Naive thymus-derived CD4-positive, alpha-beta T cell (primary cell): Measurements from ENCODE around the gene ATP8A1. TPM values are rescaled to one million over a fixed set of nuclear protein-coding genes. Genes with fewer than 3 reads are reported as not detected.

Experiments used
- ATAC-seq: fragments of 150-1000 bp; cut with Tn5 transposase; 2 replicates; pipeline ENCODE4 v1.10.0; 2021; ENCODE audit warnings: mild to moderate bottlenecking, moderate library complexity
- CTCF ChIA-PET: fragments of 350-600 bp; sonication (Branson Sonifier 250); formaldehyde crosslinking; loops from one replicate; lab custom pipeline; 2021; ENCODE audit warnings: antibody characterized with exemption; lab: Charles Lee
- POLR2A ChIA-PET: fragments of 350-600 bp; sonication (Branson Sonifier 250); formaldehyde crosslinking; loops from one replicate; lab custom pipeline; 2021; ENCODE audit warnings: antibody characterized with exemption, inconsistent platforms; lab: Charles Lee
- DNase-seq, 9 donors: peaks; one replicate each; pipeline versions ENCODE4 v3.0.0 to v3.0.0-alpha.2; 2020 to 2022; ENCODE audit warnings: mixed read lengths in 1 of 9
- H3K27ac ChIP-seq: one replicate; pipeline ENCODE4 v1.7.0; 2013; ENCODE audit warnings: mild to moderate bottlenecking, low read depth, low read length, moderate library complexity
- H3K27me3 ChIP-seq, 2 donors: one replicate each; pipeline ENCODE4 v1.7.0; 2013; ENCODE audit warnings: low read length in 2 of 2, mild to moderate bottlenecking in 2 of 2, moderate library complexity in 2 of 2; ENCODE audit not compliant: control insufficient read depth in 2 of 2, insufficient read depth in 2 of 2
- H3K36me3 ChIP-seq, 3 experiments: 1 replicate in 2 of 3; 2 replicates in 1 of 3; pipeline ENCODE4 v1.7.0; 2013; ENCODE audit warnings: low read length in 3 of 3, mild to moderate bottlenecking in 3 of 3, moderate library complexity in 1 of 3; ENCODE audit not compliant: insufficient read depth in 3 of 3, control insufficient read depth in 2 of 3
- H3K4me1 ChIP-seq, 2 donors: one replicate each; pipeline ENCODE4 v1.7.0; 2013; ENCODE audit warnings: low read length in 2 of 2, mild to moderate bottlenecking in 2 of 2, moderate library complexity in 1 of 2; ENCODE audit not compliant: control insufficient read depth in 2 of 2, insufficient read depth in 2 of 2
- H3K4me3 ChIP-seq: 2 replicates; pipeline ENCODE4 v1.7.0; 2013; ENCODE audit warnings: mild to moderate bottlenecking, low read length
- H3K9me3 ChIP-seq, 3 experiments: 1 replicate in 2 of 3; 2 replicates in 1 of 3; pipeline ENCODE4 v1.7.0; 2013; ENCODE audit warnings: low read length in 3 of 3; ENCODE audit not compliant: control insufficient read depth in 2 of 3
- H3K27ac Mint-ChIP-seq, 9 donors: one replicate each; pipeline ENCODE4 v1.8.0; 2020 to 2022; ENCODE audit warnings: mixed read lengths in 9 of 9, mild to moderate bottlenecking in 8 of 9, moderate library complexity in 5 of 9, inconsistent platforms in 2 of 9
- H3K27me3 Mint-ChIP-seq, 5 donors: one replicate each; pipeline ENCODE4 v1.8.0; 2021 to 2022; ENCODE audit warnings: mixed read lengths in 5 of 5, mild to moderate bottlenecking in 1 of 5
- H3K36me3 Mint-ChIP-seq, 5 donors: one replicate each; pipeline ENCODE4 v1.8.0; 2020 to 2022; ENCODE audit warnings: mixed read lengths in 5 of 5, mild to moderate bottlenecking in 3 of 5, inconsistent platforms in 1 of 5
- H3K4me1 Mint-ChIP-seq, 7 donors: one replicate each; pipeline ENCODE4 v1.8.0; 2020 to 2022; ENCODE audit warnings: mixed read lengths in 7 of 7, mild to moderate bottlenecking in 3 of 7, inconsistent platforms in 1 of 7
- H3K4me3 Mint-ChIP-seq, 10 donors: one replicate each; pipeline ENCODE4 v1.8.0; 2020 to 2022; ENCODE audit warnings: mild to moderate bottlenecking in 10 of 10, mixed read lengths in 10 of 10, moderate library complexity in 6 of 10, inconsistent platforms in 2 of 10
- H3K9me3 Mint-ChIP-seq, 11 donors: one replicate each; pipeline ENCODE4 v1.8.0; 2020 to 2022; ENCODE audit warnings: mixed read lengths in 11 of 11, mild to moderate bottlenecking in 4 of 11, inconsistent platforms in 1 of 11, moderate library complexity in 1 of 11
- intact Hi-C, 2 donors: fragments of 100-400 bp; cut with micrococcal nuclease; formaldehyde crosslinking; loops; one replicate each; pipeline ENCODE4 v1.15.1; 2023
- polyA plus RNA-seq, 2 donors: library from polyadenylated mRNA; unstranded; fragments of 300-500 nt; fragmentation: Illumina TruSeq; gene quantifications; one replicate each; pipeline ENCODE4 v1.2.3, GENCODE V29; 2021
- total RNA-seq, 6 experiments: library from RNA in 5 of 6; stranded (reverse) in 5 of 6; gene quantifications; 1 replicate in 5 of 6; 2 replicates in 1 of 6; pipeline ENCODE4 v1.2.3 and lab custom pipeline; 2021 to 2026

Gene ATP8A1
- total and polyA plus RNA-seq, 7 experiments from 2014 or later, result 8.8 to 66.8 (median 48.5) TPM

- Mint-ChIP-seq H3K27ac (no peak overlapping the region), H3K4me1 (peaks cover 4 to 31% (median 14%) of the 10 kb centered on the region in 7 donors), H3K36me3 (peaks cover 8 to 57% (median 44%) of the 10 kb centered on the region in 5 donors), H3K27me3 (no peaks in the 10 kb centered on the region), H3K4me3 (no peak overlapping the region), H3K9me3 (peaks cover 0 to 10% (median 0%) of the 10 kb centered on the region in 11 donors)
- ATAC-seq (no peak), DNase-seq (no peak)
- peaks cover 0 to 7% (median 0%) of the 10 kb centered on the region in 3 experiments for H3K36me3 ChIP-seq
- POLR2A ChIA-PET, result no interaction called here
- H3K27me3 ChIP-seq, result no peaks in the 10 kb centered on the region
- H3K27ac ChIP-seq, result no peak overlapping the region
- no peaks in the 10 kb centered on the region for H3K4me1 ChIP-seq
- intact Hi-C loops, result no loop called here
- no peak overlapping the region for H3K4me3 ChIP-seq
- H3K9me3 ChIP-seq, result no peaks in the 10 kb centered on the region
- CTCF ChIA-PET, result no interaction called here
Measured at GRCh38 chr4:42541647-42542046, 115.3 kb downstream of the ATP8A1 start.

- H3K36me3 ChIP-seq, result peaks cover 0 to 21% (median 0%) of the 10 kb centered on the region in 3 experiments
- intact Hi-C loops, result no loop called here
- CTCF ChIA-PET, result interaction anchor here (0.7 kb wide), 1 partner anchor 14 kb away, joined by 3 read pairs; no protein-coding TSS in a partner anchor
- Mint-ChIP-seq H3K27me3 (no peaks in the 10 kb centered on the region), H3K9me3 (peaks cover 0 to 4% (median 0%) of the 10 kb centered on the region in 11 donors), H3K36me3 (peaks cover 18 to 92% (median 67%) of the 10 kb centered on the region in 5 donors), H3K4me3 (no peak overlapping the region), H3K4me1 (peaks cover 7 to 27% (median 18%) of the 10 kb centered on the region in 7 donors), H3K27ac (peak overlapping the region in 2 of 9 donors; percentile 30 to 73)
- H3K4me3 ChIP-seq, result no peak overlapping the region
- H3K9me3 ChIP-seq, result no peaks in the 10 kb centered on the region
- H3K27ac ChIP-seq, result no peak overlapping the region
- POLR2A ChIA-PET, result no interaction called here
- DNase-seq (no peak), ATAC-seq (no peak)
- H3K27me3 ChIP-seq, result no peaks in the 10 kb centered on the region
- H3K4me1 ChIP-seq, result no peaks in the 10 kb centered on the region
Measured at GRCh38 chr4:42533042-42533441, 123.9 kb downstream of the ATP8A1 start.

DNA sequence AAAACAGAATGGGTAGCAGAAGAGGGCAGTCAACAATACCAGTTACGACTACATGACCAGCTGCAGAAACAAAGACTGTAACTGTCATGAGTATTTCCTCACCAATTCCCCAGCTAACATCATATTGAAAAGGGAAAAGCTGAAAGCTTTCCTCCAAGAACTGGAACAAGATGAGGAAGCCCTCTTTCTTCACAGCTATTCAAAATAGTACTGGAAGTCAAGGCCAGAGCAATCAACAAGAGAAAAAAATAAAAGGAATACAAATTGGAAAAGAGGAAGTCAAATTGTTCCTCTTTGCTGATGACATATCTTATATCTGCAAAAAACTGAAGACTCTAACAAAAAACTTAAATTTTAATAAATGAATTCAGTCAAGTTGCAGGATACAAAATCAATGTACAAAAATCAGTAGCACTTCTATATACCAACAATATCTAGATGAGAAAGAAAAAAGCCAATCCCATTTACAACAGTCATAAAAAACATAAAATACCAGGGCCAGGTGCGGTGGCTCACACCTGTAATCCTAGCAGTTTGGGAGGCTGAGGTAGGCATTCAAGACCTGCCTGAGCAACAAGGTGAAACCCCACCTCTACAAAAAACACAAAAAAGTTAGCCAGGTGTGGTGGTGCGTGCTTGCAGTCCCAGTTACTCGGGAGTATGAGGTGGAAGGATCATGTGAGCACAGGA lies 125.4 kb downstream of the ATP8A1 start:
- Histone ChIP-seq H3K36me3 (peaks cover 0 to 25% (median 0%) of the 10 kb centered on the region in 3 experiments), H3K4me1 (no peaks in the 10 kb centered on the region), H3K27me3 (no peaks in the 10 kb centered on the region), H3K4me3 (no peak overlapping the region), H3K9me3 (no peaks in the 10 kb centered on the region), H3K27ac (no peak overlapping the region)
- intact Hi-C loops, result no loop called here
- CTCF ChIA-PET, result no interaction called here
- Mint-ChIP-seq H3K4me1 (peaks cover 0 to 13% (median 8%) of the 10 kb centered on the region in 7 donors), H3K4me3 (no peak overlapping the region), H3K36me3 (peaks cover 17 to 87% (median 58%) of the 10 kb centered on the region in 5 donors), H3K27ac (no peak overlapping the region), H3K27me3 (no peaks in the 10 kb centered on the region), H3K9me3 (peaks cover 0 to 4% (median 0%) of the 10 kb centered on the region in 11 donors)
- DNase-seq (no peak), ATAC-seq (no peak)
- POLR2A ChIA-PET, result no interaction called here

DNA sequence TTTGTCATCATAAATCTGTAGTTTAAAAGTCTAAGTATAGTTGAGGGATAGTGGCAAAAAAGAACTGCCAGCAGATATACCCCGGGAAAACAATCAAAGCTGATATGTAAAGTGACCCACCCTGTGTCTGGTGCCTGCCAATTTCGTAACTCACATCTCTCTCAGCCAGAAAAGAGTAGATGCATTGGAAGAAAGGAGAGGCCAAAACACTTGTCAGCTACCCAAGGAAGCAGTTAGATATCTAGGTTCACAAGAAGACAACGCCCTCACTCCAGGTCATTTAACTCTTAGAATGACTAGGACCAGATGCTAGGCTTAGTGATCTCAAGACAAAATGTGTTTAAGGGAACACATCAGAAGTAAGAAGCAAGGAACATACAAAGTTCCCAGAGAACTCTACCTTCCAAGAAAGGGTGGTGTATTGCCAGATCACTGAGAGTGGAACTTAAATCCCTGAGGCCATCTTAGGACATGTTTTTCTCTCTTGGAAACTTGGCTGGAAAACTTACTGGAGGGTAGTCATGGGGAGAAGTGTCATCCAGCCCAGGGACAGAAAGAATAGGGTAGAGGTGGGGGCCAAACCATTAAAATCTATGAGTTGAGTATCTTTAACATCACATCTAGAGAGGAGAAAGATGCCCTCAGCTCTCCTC lies 133.7 kb downstream of the ATP8A1 start:
- DNase-seq, result no peak
- no peaks in the 10 kb centered on the region for H3K4me1 ChIP-seq
- no peaks in the 10 kb centered on the region for H3K9me3 ChIP-seq
- no peak overlapping the region for H3K27ac ChIP-seq
- no peak overlapping the region for H3K4me3 ChIP-seq
- no peak for ATAC-seq
- peaks cover 4 to 30% (median 26%) of the 10 kb centered on the region in 3 experiments for H3K36me3 ChIP-seq
- intact Hi-C loops, result loop anchor here in 1 of 2 donors (5.0 kb wide), 1 partner anchor 566 kb away; no protein-coding TSS in a partner anchor
- Mint-ChIP-seq H3K36me3 (peaks cover 0 to 50% (median 27%) of the 10 kb centered on the region in 5 donors), H3K27me3 (no peaks in the 10 kb centered on the region), H3K4me3 (no peak overlapping the region), H3K4me1 (peaks cover 0 to 1% (median 0%) of the 10 kb centered on the region in 7 donors), H3K27ac (peak overlapping the region in 7 of 9 donors; percentile 4 to 73 (median 33)), H3K9me3 (no peaks in the 10 kb centered on the region)
- H3K27me3 ChIP-seq, result no peaks in the 10 kb centered on the region
- ChIA-PET CTCF (no interaction called here), POLR2A (no interaction called here)

- H3K36me3 Mint-ChIP-seq, result peaks cover 0 to 41% (median 25%) of the 10 kb centered on the region in 5 donors
- no peaks in the 10 kb centered on the region for H3K27me3 ChIP-seq
- POLR2A ChIA-PET, result no interaction called here
- no peak overlapping the region for H3K4me3 Mint-ChIP-seq
- no peaks in the 10 kb centered on the region for H3K27me3 Mint-ChIP-seq
- H3K9me3 ChIP-seq, result no peaks in the 10 kb centered on the region
- H3K27ac ChIP-seq, result no peak overlapping the region
- H3K4me3 ChIP-seq, result no peak overlapping the region
- peaks cover 4 to 21% (median 20%) of the 10 kb centered on the region in 3 experiments for H3K36me3 ChIP-seq
- peaks cover 0 to 4% (median 0%) of the 10 kb centered on the region in 7 donors for H3K4me1 Mint-ChIP-seq
- intact Hi-C loops, result loop anchor here (1.0 to 5.0 kb wide), 3 partner anchors 149 to 563 kb away; no protein-coding TSS in a partner anchor
- peak overlapping the region in 1 of 9 donors; percentile 38 for H3K27ac Mint-ChIP-seq
- CTCF ChIA-PET, result interaction anchor here (1.0 kb wide), 2 partner anchors 23 to 345 kb away, joined by 3 read pairs; no protein-coding TSS in a partner anchor
- DNase-seq (peak in 6 of 9 donors; percentile 24 to 50 (median 34)), ATAC-seq (peak; percentile 57)
- no peaks in the 10 kb centered on the region for H3K4me1 ChIP-seq
- no peaks in the 10 kb centered on the region for H3K9me3 Mint-ChIP-seq
Measured at GRCh38 chr4:42519803-42520417, 137.0 kb downstream of the ATP8A1 start.

DNA sequence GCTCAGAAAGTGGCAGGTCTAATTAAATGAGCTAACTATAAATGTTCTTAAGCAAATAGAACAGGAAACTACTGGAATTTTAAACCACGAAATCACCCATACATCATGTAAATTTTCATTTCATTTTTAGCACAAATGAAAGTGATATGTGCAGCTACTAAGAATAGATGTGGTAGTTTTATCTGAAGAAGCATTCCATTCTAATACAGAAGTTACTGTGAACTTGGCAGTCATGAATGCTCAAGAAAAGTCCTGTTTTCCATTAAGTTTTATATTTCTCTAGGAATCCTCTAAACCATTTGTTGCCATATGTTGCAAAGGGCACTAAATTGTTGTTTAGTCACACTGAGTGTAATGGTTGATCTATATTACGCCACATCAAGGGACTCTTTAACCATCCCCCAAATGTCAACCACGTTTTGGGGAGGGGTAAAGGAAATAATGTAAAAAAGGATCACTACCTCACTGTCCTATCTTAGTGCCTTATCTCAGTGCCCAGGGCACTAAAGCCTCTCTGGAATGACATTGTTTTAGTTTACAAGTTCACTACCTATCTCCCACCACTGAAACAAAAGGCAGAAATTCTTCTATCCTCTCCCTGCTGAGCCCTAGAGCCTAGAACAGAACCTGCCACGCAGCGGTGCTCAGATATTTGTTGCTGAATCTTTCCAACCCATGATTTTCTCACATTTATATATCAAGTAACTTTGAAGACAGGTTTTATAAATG lies 141.6 kb downstream of the ATP8A1 start:
- no peak overlapping the region for H3K27ac ChIP-seq
- H3K27ac Mint-ChIP-seq, result no peak overlapping the region

More for the DNA sequence above, 141.6 kb downstream of the ATP8A1 start:
- Histone ChIP-seq H3K27me3 (no peaks in the 10 kb centered on the region), H3K9me3 (no peaks in the 10 kb centered on the region), H3K4me1 (no peaks in the 10 kb centered on the region), H3K4me3 (no peak overlapping the region), H3K36me3 (peaks cover 0 to 13% (median 0%) of the 10 kb centered on the region in 3 experiments)
- ATAC-seq (no peak), DNase-seq (no peak)
- no peak overlapping the region for H3K4me3 Mint-ChIP-seq
- intact Hi-C loops, result no loop called here
- CTCF ChIA-PET, result no interaction called here
- H3K9me3 Mint-ChIP-seq, result no peaks in the 10 kb centered on the region
- H3K36me3 Mint-ChIP-seq, result peaks cover 0 to 34% (median 17%) of the 10 kb centered on the region in 5 donors
- no peaks in the 10 kb centered on the region for H3K27me3 Mint-ChIP-seq
- H3K4me1 Mint-ChIP-seq, result peaks cover 0 to 6% (median 0%) of the 10 kb centered on the region in 7 donors
- POLR2A ChIA-PET, result no interaction called here
